H1 (cell line): ENCODE results near the gene SNU13.

ENCODE experiments used
- CHD7 ChIP-seq: fragments of 300-600 bp; sonication (generic); IDR thresholded peaks from 2 replicates; pipeline ENCODE4 v1.7.1; 2012; ENCODE audit warnings: low read length, moderate library complexity, mild to moderate bottlenecking, inconsistent platforms; ENCODE audit not compliant: insufficient replicate concordance
- CTCF ChIP-seq, 3 experiments: IDR thresholded peaks; 1 replicate in 2 of 3; 2 replicates in 1 of 3; pipeline versions ENCODE4 v1.5.1 to v1.6.1; 2011; ENCODE audit warnings: low read length in 3 of 3, mild to moderate bottlenecking in 3 of 3, inconsistent platforms in 2 of 3, low read depth in 1 of 3, moderate library complexity in 1 of 3; ENCODE audit not compliant: insufficient read depth in 1 of 3; ENCODE audit errors: control extremely low read depth in 1 of 3
- EZH2 ChIP-seq: fragments of 200-600 bp; sonication (generic); IDR thresholded peaks from 2 replicates; pipeline ENCODE4 v1.7.1; 2012; ENCODE audit warnings: low read depth, mild to moderate bottlenecking, moderate library complexity, low read length, inconsistent platforms; ENCODE audit not compliant: severe bottlenecking
- MAX ChIP-seq: IDR thresholded peaks from 2 replicates; pipeline ENCODE4 v1.6.1; 2012; ENCODE audit warnings: inconsistent platforms
- PHF8 ChIP-seq: fragments of 200-600 bp; sonication (generic); conservative IDR thresholded peaks from 2 replicates; pipeline ENCODE4 v1.7.1; 2012; ENCODE audit warnings: low read depth, mild to moderate bottlenecking, inconsistent platforms, low read length, moderate library complexity

GRCh38 chr22:41702763-41703162, 14.1 kb upstream of the SNU13 start:
- TF ChIP-seq CTCF (IDR thresholded peaks at IDR 0.05; ENCODE audit: control extremely low read depth in 1 of 3, insufficient read depth in 1 of 3, low read depth in 1 of 3, low read length in 3 of 3) = no peak
- no peak for TF ChIP-seq EZH2
- TF ChIP-seq CHD7 = no peak
- no peak for TF ChIP-seq MAX
- TF ChIP-seq PHF8 = no peak
